GM21737 (cell line): ENCODE measurements around the gene PTPN11.

Experiments used
- ATAC-seq: cut with Tn5 transposase; IDR thresholded peaks from one replicate; pipeline ENCODE4 v1.9.1; 2021; ENCODE audit warnings: mild to moderate bottlenecking, moderate library complexity; ENCODE audit not compliant: unreplicated experiment

The PTPN11 gene

DNA sequence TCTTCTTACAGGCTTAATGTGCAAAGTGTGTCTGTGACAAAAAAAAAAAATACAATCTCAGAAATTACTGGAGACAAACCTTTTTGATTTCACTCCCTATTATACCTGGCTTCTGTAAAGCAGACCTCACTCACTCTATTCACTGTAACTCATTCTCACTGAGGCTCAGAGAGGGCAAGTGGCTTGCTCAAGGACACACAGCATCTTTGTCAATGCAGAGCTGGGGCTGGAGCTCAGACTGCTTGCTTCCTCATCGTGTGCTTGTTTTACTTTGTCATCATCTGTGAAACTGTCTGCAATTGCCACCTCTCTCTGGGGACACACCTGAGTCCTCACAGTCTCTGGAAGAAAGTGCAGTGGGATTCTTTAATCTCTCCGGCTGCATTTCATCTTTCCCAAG is 120.0 kb downstream of the PTPN11 start:
- ATAC-seq = no peak

- ATAC-seq = no peak
Observed at GRCh38 chr12:112539221-112539620, 120.5 kb downstream of the PTPN11 start.

DNA sequence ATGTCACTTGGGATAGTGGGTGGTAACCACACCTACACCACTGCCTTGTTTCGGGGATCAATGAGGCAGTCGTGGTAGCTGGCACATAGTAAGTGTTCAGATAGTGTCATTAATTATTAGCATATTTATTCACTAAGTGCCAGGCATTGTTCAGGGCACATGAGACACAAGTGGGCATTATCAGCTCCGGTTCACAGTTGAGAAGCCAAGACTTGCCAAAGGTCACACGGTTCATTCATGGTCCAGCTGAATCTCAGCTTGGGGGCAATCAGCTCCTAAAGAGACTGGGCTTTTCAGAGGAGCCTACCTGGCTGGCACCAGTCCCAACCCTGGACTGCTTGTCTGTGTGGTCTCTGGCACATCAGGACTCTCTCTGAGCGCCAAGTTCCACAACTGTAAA is 121.3 kb downstream of the PTPN11 start:
- no peak for ATAC-seq

DNA sequence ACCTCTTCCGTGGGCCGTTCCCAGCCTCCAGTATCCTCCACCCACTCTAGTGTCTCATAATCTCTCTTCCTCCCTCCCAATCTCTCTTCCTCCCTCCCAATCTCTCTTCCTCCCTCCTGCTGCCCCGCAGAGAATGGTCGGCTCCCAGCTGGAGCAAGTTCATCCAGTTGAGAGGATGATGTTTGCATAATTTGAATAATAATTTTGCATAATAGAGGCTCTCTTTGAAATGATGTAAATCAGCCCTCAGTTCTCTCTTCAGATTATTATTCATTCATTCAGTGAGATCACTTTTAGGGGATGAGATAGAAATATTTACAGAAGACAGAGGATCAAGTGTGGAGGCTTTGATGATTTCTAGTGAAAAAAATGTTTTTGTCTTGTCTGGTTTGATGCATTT is 125.0 kb downstream of the PTPN11 start:
- ATAC-seq = no peak

GRCh38 chr12:112546339-112546738 is 127.6 kb downstream of the PTPN11 start:
- no peak for ATAC-seq

- no peak for ATAC-seq
Observed at GRCh38 chr12:112546996-112547395, 128.2 kb downstream of the PTPN11 start.

- no peak for ATAC-seq
Observed at GRCh38 chr12:112549031-112549430, 130.3 kb downstream of the PTPN11 start.

DNA sequence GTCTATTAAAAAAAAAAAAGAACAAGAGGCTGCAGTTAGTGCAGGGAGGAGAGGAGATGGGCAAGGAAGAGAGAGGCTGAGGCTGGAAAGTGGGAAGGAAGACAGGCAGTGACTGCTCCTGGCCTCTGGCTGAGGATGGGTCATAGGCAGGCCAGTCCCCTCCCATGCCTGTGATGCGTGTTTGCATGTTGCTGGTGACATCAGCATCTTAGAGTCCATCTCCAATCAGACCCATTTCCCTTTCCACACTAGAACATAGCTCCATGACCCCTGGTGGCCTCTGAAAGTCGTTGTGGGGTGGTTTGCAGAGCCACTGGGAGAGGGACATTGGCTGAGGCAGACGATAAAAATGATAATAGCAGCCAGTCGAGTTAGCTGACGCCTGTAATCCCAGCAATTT is 132.9 kb downstream of the PTPN11 start:
- no peak for ATAC-seq

GRCh38 chr12:112555621-112556233 is 137.0 kb downstream of the PTPN11 start:
- no peak for ATAC-seq

GRCh38 chr12:112557951-112558630 is 139.3 kb downstream of the PTPN11 start:
- no peak for ATAC-seq
